GM19324 (cell line): ENCODE measurements around the gene IL6.
"Not testable (repeated sequence)": the region's sequence is repeated elsewhere in the genome, so short reads cannot be mapped to it uniquely, and the experiment has no call there.

Experiments
- ATAC-seq: cut with Tn5 transposase; IDR thresholded peaks from one replicate; pipeline ENCODE4 v1.9.1; 2021; ENCODE audit warnings: mild to moderate bottlenecking, moderate library complexity; ENCODE audit not compliant: unreplicated experiment, low FRiP score

IL6 gene

GRCh38 chr7:22772885-22773284, 45.9 kb downstream of the IL6 start:
- no peak for ATAC-seq

DNA sequence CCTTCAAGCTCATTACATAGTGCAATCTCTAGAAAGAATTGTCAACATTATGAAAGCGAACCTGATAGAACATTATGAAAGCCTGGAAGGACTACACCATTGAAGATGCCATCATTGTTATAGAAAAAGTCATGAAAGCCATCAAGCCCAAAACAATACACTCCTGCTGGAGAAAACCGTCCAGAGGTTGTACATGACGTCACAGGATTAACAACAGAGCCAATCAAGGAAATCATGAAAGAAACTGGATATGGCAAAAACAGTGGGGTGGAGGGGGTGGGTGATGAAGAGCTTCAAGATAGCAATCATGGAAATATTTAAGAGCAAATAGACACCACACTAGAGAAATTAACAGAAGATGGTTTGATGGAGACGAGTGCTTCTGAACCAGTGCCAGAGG, 50.0 kb downstream of the IL6 start:
- no peak for ATAC-seq

- not testable (repeated sequence) for ATAC-seq
Observed at GRCh38 chr7:22779730-22780323, 52.8 kb downstream of the IL6 start.

- no peak for ATAC-seq
Observed at GRCh38 chr7:22781230-22781711, 54.3 kb downstream of the IL6 start.
